ENCODE data around the gene SERINC1. TPM values are rescaled to one million over a fixed set of nuclear protein-coding genes. Genes with fewer than 3 reads are reported as not detected.

Gene SERINC1
- total RNA-seq, 1 experiment from 2014 or later: 149 TPM

DNA sequence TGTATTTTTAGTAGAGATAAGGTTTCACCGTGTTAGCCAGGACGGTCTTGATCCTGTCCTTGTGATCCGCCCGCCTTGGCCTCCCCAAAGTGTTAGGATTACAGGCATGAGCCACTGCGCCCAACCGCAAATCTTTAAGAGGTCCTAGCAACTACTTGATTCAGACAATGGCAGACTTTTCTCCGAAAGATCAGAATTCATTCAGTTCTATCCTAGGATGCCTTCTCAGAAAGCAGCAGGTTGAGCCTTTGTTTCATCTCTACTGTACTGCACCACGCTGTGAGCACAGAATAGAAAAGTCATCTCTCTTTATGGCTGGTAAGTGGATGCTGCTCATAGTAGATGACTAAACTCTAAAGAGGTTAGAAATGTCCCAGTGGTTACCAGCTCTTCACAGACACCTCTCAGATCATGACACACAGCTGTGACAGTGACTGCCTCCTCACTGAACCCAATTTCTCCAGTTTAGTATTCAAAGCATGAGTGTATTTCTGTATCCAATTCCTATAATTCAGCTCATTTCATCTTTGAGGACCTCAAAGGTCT is 78.2 kb downstream of the SERINC1 start:
- DNase-seq (ENCODE audit: low spot score): no peak

Other genes with a start within 250 kb of the SERINC1 start
- 43.2 and 51.4 TPM in 2 replicates for gene HSF2, start 72.2 kb downstream of the SERINC1 start, total RNA-seq (2014; rRNA removed; shearing (Covaris generic))
- 2.0 and 4.1 TPM in 2 replicates for gene PKIB, start 138.6 kb upstream of the SERINC1 start, total RNA-seq (2014; rRNA removed; shearing (Covaris generic))